Natural killer cell (primary cell): ENCODE data around the gene FUT8. TPM values are rescaled to one million over a fixed set of nuclear protein-coding genes. Genes with fewer than 3 reads are reported as not detected.
A peak's percentile ranks its signal among the peaks of the same experiment; 100 is the strongest.

Experiments used
- ATAC-seq, 3 donors: fragments of 150-1000 bp in 2 of 3; fragments of 200-7000 bp in 1 of 3; cut with Tn5 transposase; 1 replicate in 1 of 3; 2 replicates in 2 of 3; pipeline ENCODE4 v1.10.0; 2021; ENCODE audit warnings: mild to moderate bottlenecking in 2 of 3, moderate library complexity in 2 of 3
- DNase-seq, 2 donors: peaks; one replicate each; pipeline versions ENCODE4 v3.0.0 to v3.0.0-alpha.2; 2013 to 2021; ENCODE audit warnings: mixed read lengths in 1 of 2
- H3K27ac ChIP-seq: one replicate; pipeline ENCODE4 v1.5.1; 2013; ENCODE audit warnings: mild to moderate bottlenecking, low read length
- H3K27me3 ChIP-seq: one replicate; pipeline ENCODE4 v1.6.1; 2013; ENCODE audit warnings: low read length; ENCODE audit not compliant: control insufficient read depth, insufficient read depth
- H3K36me3 ChIP-seq: one replicate; pipeline ENCODE4 v1.6.1; 2013; ENCODE audit warnings: low read length; ENCODE audit not compliant: control insufficient read depth, insufficient read depth
- H3K4me1 ChIP-seq: one replicate; pipeline ENCODE4 v1.6.1; 2013; ENCODE audit warnings: low read length; ENCODE audit not compliant: control insufficient read depth, insufficient read depth
- H3K4me3 ChIP-seq: one replicate; pipeline ENCODE4 v1.5.1; 2013; ENCODE audit warnings: low read length
- H3K9me3 ChIP-seq: one replicate; pipeline ENCODE4 v1.6.1; 2013; ENCODE audit warnings: low read length; ENCODE audit not compliant: control insufficient read depth, insufficient read depth
- H3K27ac Mint-ChIP-seq, 2 donors: one replicate each; pipeline ENCODE4 v1.8.0; 2022; ENCODE audit warnings: mild to moderate bottlenecking in 2 of 2, mixed read lengths in 2 of 2, moderate library complexity in 1 of 2
- H3K27me3 Mint-ChIP-seq, 2 donors: one replicate each; pipeline ENCODE4 v1.8.0; 2022; ENCODE audit warnings: low read depth in 2 of 2, mixed read lengths in 2 of 2
- H3K36me3 Mint-ChIP-seq: one replicate; pipeline ENCODE4 v1.8.0; 2022; ENCODE audit warnings: mixed read lengths
- H3K4me1 Mint-ChIP-seq, 2 donors: one replicate each; pipeline ENCODE4 v1.8.0; 2022; ENCODE audit warnings: mixed read lengths in 2 of 2
- H3K4me3 Mint-ChIP-seq: one replicate; pipeline ENCODE4 v1.8.0; 2022; ENCODE audit warnings: mild to moderate bottlenecking, moderate library complexity, mixed read lengths
- H3K9me3 Mint-ChIP-seq, 2 donors: one replicate each; pipeline ENCODE4 v1.8.0; 2022; ENCODE audit warnings: mixed read lengths in 2 of 2
- whole genome bisulfite sequencing: methylation state at CpG from one replicate; pipeline ENCODE4 v1.1.7; 2013; ENCODE audit warnings: missing lambda C conversion rate; ENCODE audit not compliant: insufficient coverage; 5-methylcytosine and 5-hydroxymethylcytosine counted together
- intact Hi-C: fragments of 100-400 bp; cut with micrococcal nuclease; formaldehyde crosslinking; loops from one replicate; pipeline ENCODE4 v1.14.2; 2022
- total RNA-seq, 4 donors: library from RNA; stranded (reverse); fragments of 120-200 nt in 1 of 4; gene quantifications; one replicate each; pipeline versions ENCODE4 v1.2.3 to v1.2.4, GENCODE V29; 2013 to 2022
- TF ChIP-seq, protein P1 (sequence below): fragments of 200-600 bp; IDR thresholded peaks from one replicate; pipeline ENCODE4 v1.8.0; 2022; ENCODE audit warnings: antibody characterized with exemption

The FUT8 gene
- total RNA-seq, 3 donors from 2014 or later (not counting 1 experiment from before 2014, with no cell fraction given), result 20.7 to 29.2 (median 21.2) TPM

DNA sequence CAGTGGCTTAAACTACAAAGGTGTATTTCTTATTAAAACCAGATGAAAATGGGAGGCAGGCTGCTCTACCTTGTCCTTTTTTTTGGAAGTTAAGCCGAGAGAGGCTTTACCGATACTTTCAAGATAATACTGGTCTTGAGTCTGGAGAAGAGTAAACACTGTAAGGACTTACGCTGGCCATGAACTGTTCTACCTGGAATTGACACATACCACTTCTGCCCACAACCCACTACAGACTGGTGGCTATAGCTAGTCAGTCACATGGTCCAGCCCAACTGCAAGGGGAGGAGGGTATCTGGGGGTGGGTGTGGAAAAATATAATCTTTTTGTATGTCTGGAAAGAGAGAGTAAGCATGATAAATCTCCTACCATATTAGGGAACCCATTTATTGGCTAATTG lies 4.4 kb upstream of the FUT8 start:
- no peak for DNase-seq
- Mint-ChIP-seq H3K9me3 (no peaks in the 10 kb centered on the region), H3K4me1 (peaks cover 9 to 16% of the 10 kb centered on the region in 2 donors), H3K27me3 (peaks cover 0 to 2% of the 10 kb centered on the region in 2 donors), H3K36me3 (no peaks in the 10 kb centered on the region), H3K4me3 (no peak overlapping the region), H3K27ac (no peak overlapping the region)
- no peak overlapping the region for H3K4me3 ChIP-seq
- H3K4me1 ChIP-seq, result peaks cover 3% of the 10 kb centered on the region
- H3K27ac ChIP-seq, result no peak overlapping the region
- TF ChIP-seq, protein P1, sequence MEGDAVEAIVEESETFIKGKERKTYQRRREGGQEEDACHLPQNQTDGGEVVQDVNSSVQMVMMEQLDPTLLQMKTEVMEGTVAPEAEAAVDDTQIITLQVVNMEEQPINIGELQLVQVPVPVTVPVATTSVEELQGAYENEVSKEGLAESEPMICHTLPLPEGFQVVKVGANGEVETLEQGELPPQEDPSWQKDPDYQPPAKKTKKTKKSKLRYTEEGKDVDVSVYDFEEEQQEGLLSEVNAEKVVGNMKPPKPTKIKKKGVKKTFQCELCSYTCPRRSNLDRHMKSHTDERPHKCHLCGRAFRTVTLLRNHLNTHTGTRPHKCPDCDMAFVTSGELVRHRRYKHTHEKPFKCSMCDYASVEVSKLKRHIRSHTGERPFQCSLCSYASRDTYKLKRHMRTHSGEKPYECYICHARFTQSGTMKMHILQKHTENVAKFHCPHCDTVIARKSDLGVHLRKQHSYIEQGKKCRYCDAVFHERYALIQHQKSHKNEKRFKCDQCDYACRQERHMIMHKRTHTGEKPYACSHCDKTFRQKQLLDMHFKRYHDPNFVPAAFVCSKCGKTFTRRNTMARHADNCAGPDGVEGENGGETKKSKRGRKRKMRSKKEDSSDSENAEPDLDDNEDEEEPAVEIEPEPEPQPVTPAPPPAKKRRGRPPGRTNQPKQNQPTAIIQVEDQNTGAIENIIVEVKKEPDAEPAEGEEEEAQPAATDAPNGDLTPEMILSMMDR, result no peak
- H3K36me3 ChIP-seq, result no peaks in the 10 kb centered on the region
- ATAC-seq, result no peak
- H3K27me3 ChIP-seq, result no peaks in the 10 kb centered on the region
- intact Hi-C loops, result no loop called here
- 100% methylated on average over 2 of the region's 3 CpGs for WGBS
- no peaks in the 10 kb centered on the region for H3K9me3 ChIP-seq

DNA sequence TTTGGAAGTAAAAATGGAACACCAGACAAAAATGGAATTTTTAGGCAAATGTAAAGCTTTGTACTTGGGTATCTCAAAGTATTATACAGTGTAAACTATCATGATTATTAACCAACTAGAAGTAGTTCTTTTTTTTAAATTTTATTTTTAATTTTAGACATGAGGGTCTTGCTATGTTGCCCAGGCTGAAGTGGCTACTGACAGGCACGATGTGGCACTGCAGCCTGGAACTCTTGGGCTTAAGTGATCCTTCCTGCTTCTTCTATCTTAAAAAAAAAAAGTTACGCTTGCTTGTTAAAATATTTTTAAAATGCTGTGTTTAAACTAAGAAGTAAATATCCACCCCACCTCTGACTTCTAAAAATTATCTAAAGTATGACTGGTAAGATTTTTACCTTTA lies 1.9 kb upstream of the FUT8 start:
- Histone ChIP-seq H3K9me3 (no peaks in the 10 kb centered on the region), H3K4me3 (no peak overlapping the region), H3K4me1 (peaks cover 10% of the 10 kb centered on the region), H3K27ac (no peak overlapping the region), H3K36me3 (no peaks in the 10 kb centered on the region), H3K27me3 (no peaks in the 10 kb centered on the region)
- intact Hi-C loops, result loop anchor here (5.0 kb wide), 1 partner anchor 423 kb away; the partner anchor contains the start of gene FNTB
- no peaks in the 10 kb centered on the region for H3K9me3 Mint-ChIP-seq
- DNase-seq (no peak), ATAC-seq (no peak)
- WGBS, result 100% methylated on average over 1 of the region's 2 CpGs
- no peaks in the 10 kb centered on the region for H3K36me3 Mint-ChIP-seq
- H3K4me3 Mint-ChIP-seq, result peak overlapping the region; percentile 98
- peaks cover 0 to 2% of the 10 kb centered on the region in 2 donors for H3K27me3 Mint-ChIP-seq
- H3K27ac Mint-ChIP-seq, result peak overlapping the region in 1 of 2 donors; percentile 89
- TF ChIP-seq, protein P1, result no peak
- peaks cover 14 to 22% of the 10 kb centered on the region in 2 donors for H3K4me1 Mint-ChIP-seq

DNA sequence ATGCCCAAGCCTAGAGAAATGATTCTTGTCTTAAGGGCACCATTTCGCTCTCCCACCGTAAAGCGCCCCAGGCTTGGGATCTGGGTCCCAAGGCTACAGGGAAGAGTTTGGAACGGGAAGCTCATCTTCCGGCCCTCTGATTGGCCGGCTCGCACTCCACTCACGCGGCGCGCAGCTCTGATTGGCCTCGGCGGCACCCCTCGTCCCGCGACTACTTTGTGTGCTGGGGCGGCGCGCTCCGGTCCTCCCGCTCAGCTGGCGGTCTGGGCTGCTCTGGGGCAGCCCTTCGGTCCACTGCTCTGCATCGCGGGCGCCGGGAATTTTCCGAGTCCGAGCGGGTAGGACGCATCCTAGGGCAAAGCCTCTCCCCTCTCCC lies 886 bp upstream of the FUT8 start:
- TF ChIP-seq, protein P1, result no peak
- Mint-ChIP-seq H3K4me3 (peak overlapping the region; percentile 98), H3K27ac (peak overlapping the region; percentile 89 to 93), H3K27me3 (peaks cover 0 to 2% of the 10 kb centered on the region in 2 donors), H3K9me3 (no peaks in the 10 kb centered on the region), H3K4me1 (peaks cover 14 to 22% of the 10 kb centered on the region in 2 donors), H3K36me3 (no peaks in the 10 kb centered on the region)
- DNase-seq (peak; percentile 73 to 89), ATAC-seq (peak; percentile 64 to 70 (median 69))
- Histone ChIP-seq H3K4me3 (peak overlapping the region; percentile 81), H3K4me1 (peaks cover 10% of the 10 kb centered on the region), H3K27me3 (no peaks in the 10 kb centered on the region), H3K36me3 (no peaks in the 10 kb centered on the region), H3K9me3 (no peaks in the 10 kb centered on the region), H3K27ac (peak overlapping the region; percentile 53)
- under 1% methylated on average over 31 of the region's 31 CpGs for WGBS
- intact Hi-C loops, result loop anchor here (2.0 to 5.0 kb wide), 2 partner anchors 424 to 659 kb away; partner anchors contain the start of gene FNTB
